Transverse colon (tissue), 3 donors: ENCODE results near the gene AKR1C1.

Experiments used
- POLR2A ChIP-seq: fragments of 450-650 bp; IDR thresholded peaks from one replicate; pipeline ENCODE4 v1.6.1; 2016; ENCODE audit warnings: antibody characterized with exemption, mild to moderate bottlenecking, moderate library complexity
- TF ChIP-seq, protein P1 (sequence below), 5 experiments: fragments of 200-600 bp in 3 of 5; fragments of 450-650 bp in 2 of 5; sonication (generic) in 3 of 5; IDR thresholded peaks; 1 replicate in 2 of 5; 2 replicates in 3 of 5; pipeline ENCODE4 v1.5.1; 2016 to 2017; ENCODE audit warnings: antibody characterized with exemption in 5 of 5, inconsistent platforms in 3 of 5, mild to moderate bottlenecking in 2 of 5, moderate library complexity in 1 of 5

GRCh38 chr10:5030989-5031388 lies 67.8 kb downstream of the AKR1C1 start:
- TF ChIP-seq, protein P1, sequence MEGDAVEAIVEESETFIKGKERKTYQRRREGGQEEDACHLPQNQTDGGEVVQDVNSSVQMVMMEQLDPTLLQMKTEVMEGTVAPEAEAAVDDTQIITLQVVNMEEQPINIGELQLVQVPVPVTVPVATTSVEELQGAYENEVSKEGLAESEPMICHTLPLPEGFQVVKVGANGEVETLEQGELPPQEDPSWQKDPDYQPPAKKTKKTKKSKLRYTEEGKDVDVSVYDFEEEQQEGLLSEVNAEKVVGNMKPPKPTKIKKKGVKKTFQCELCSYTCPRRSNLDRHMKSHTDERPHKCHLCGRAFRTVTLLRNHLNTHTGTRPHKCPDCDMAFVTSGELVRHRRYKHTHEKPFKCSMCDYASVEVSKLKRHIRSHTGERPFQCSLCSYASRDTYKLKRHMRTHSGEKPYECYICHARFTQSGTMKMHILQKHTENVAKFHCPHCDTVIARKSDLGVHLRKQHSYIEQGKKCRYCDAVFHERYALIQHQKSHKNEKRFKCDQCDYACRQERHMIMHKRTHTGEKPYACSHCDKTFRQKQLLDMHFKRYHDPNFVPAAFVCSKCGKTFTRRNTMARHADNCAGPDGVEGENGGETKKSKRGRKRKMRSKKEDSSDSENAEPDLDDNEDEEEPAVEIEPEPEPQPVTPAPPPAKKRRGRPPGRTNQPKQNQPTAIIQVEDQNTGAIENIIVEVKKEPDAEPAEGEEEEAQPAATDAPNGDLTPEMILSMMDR (IDR thresholded peaks at IDR 0.05): no peak
- no peak for TF ChIP-seq POLR2A
